ENCODE measurements around the gene GATA6. TPM values are rescaled to one million over a fixed set of nuclear protein-coding genes. Genes with fewer than 3 reads are reported as not detected.
"Not testable (repeated sequence)": the region's sequence is repeated elsewhere in the genome, so short reads cannot be mapped to it uniquely, and the experiment has no call there.

GATA6 gene
- total and polyA plus RNA-seq, 7 donors = 0.27 to 0.92 (median 0.53) TPM

DNA sequence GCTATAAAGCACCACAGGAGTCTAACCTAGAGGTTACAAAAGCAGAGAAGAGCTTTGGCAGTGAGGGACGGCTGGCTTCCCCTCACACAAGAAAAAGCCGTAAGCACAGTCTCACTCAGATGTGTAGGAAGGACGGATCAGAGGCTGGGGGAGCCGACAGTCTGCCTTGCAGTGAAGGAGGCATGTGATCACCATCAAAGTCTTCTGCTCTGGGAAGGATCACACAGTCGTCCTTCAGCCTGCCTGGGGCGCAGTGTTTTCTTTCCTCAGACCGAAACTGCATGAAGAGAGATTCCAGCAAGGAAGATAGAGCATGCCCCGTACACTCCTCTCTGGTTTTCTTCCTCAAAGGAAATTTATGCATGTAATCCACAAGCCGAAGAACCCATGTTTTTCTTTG, 24.1 kb downstream of the GATA6 start:
- Histone ChIP-seq H3K36me3 (ENCODE audit: insufficient read depth in 1 of 2, low read depth in 1 of 2) (no peaks in the 10 kb centered on the region), H3K27ac (no peak overlapping the region), H3K4me1 (no peaks in the 10 kb centered on the region), H3K9me3 (no peaks in the 10 kb centered on the region), H3K4me3 (no peak overlapping the region), H3K27me3 (ENCODE audit: insufficient read depth in 3 of 3, low read length in 2 of 3) (peaks cover 0 to 20% (median 3%) of the 10 kb centered on the region in 3 donors)
- intact Hi-C loops (cut with DNase I) = no loop called here
- no peak for TF ChIP-seq CTCF (IDR thresholded peaks at IDR 0.05)
- DNase-seq (no peak), ATAC-seq (no peak)
- WGBS, 3 donors = 54 to 60% (median 56%) methylated on average over 9 of the region's 9 CpGs

- DNase-seq (no peak), ATAC-seq (no peak)
- Histone ChIP-seq H3K9me3 (no peaks in the 10 kb centered on the region), H3K4me3 (no peak overlapping the region), H3K36me3 (ENCODE audit: insufficient read depth in 1 of 2, low read depth in 1 of 2) (no peaks in the 10 kb centered on the region), H3K4me1 (no peaks in the 10 kb centered on the region), H3K27ac (no peak overlapping the region), H3K27me3 (ENCODE audit: insufficient read depth in 3 of 3, low read length in 2 of 3) (peaks cover 0 to 17% (median 3%) of the 10 kb centered on the region in 3 donors)
- intact Hi-C loops (cut with DNase I) = no loop called here
- no peak for TF ChIP-seq CTCF (IDR thresholded peaks at IDR 0.05)
- WGBS, 3 donors = 39 to 47% (median 45%) methylated on average over 7 of the region's 7 CpGs
These were observed 24.8 kb downstream of the GATA6 start for GRCh38 chr18:22194151-22194598.

GRCh38 chr18:22195052-22195451, 25.7 kb downstream of the GATA6 start:
- no peak for DNase-seq
- Histone ChIP-seq H3K4me1 (no peaks in the 10 kb centered on the region), H3K36me3 (ENCODE audit: insufficient read depth in 1 of 2, low read depth in 1 of 2) (no peaks in the 10 kb centered on the region), H3K4me3 (no peak overlapping the region), H3K9me3 (no peaks in the 10 kb centered on the region), H3K27ac (no peak overlapping the region), H3K27me3 (ENCODE audit: insufficient read depth in 3 of 3, low read length in 2 of 3) (peaks cover 0 to 14% (median 3%) of the 10 kb centered on the region in 3 donors)
- ATAC-seq = no peak
- WGBS, 3 donors = 86 to 91% (median 89%) methylated on average over 11 of the region's 11 CpGs
- intact Hi-C loops (cut with DNase I) = no loop called here
- TF ChIP-seq CTCF (IDR thresholded peaks at IDR 0.05) = no peak

DNA sequence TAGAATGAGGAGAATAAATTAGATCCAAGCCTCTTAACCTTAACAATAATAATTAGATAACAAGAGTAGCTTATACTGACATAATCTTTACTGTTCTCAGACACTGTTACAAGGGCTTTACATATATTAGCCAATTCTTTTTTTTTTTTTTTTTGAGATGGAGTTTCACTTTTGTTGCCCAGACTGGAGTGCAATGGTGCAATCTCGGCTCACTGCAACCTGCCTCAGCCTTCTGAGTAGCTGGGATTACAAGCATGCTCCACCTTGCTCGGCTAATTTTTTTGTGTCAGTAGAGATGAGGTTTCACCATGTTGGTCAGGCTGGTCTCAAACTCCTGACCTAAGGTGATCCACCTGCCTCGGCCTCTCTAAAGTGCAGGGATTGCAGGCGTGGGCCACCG, 27.6 kb downstream of the GATA6 start:
- H3K4me3 ChIP-seq; DNase-seq; H3K27ac ChIP-seq; H3K9me3 ChIP-seq; ATAC-seq; H3K4me1 ChIP-seq; intact Hi-C loops (cut with DNase I); H3K36me3 ChIP-seq (ENCODE audit: insufficient read depth in 1 of 2, low read depth in 1 of 2): not testable (repeated sequence)
- 87 to 92% (median 90%) methylated on average over 5 of the region's 5 CpGs for WGBS, 3 donors
- H3K27me3 ChIP-seq (ENCODE audit: insufficient read depth in 3 of 3, low read length in 2 of 3) = peaks cover 0 to 13% (median 0%) of the 10 kb centered on the region in 3 donors

DNA sequence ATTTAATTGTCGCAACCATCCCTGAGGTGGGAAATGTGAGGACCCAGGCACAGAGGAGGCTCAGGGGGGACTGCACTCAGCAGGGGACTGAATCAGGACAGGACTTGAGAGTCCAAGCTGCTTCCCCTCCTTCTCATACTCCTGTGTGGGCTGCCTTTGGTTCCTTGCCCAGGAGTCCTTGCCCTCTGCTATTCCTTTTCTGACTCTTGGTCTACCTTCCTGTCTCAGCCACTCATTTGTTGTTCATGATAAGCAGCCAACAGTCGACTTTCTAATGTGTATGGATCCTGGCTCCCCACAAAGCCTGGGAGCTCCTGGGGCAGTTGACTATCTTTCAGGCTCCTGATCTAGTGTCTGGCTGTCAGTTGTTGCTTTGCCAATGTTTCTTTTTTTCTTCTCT, 28.3 kb downstream of the GATA6 start:
- WGBS, 3 donors = 68 to 79% (median 75%) methylated on average over 2 of the region's 2 CpGs
- Histone ChIP-seq H3K9me3 (no peaks in the 10 kb centered on the region), H3K4me1 (no peaks in the 10 kb centered on the region), H3K36me3 (ENCODE audit: insufficient read depth in 1 of 2, low read depth in 1 of 2) (no peaks in the 10 kb centered on the region), H3K27me3 (ENCODE audit: insufficient read depth in 3 of 3, low read length in 2 of 3) (peaks cover 0 to 10% (median 0%) of the 10 kb centered on the region in 3 donors), H3K27ac (no peak overlapping the region), H3K4me3 (no peak overlapping the region)
- DNase-seq (no peak), ATAC-seq (no peak)
- intact Hi-C loops (cut with DNase I) = no loop called here
- no peak for TF ChIP-seq CTCF (IDR thresholded peaks at IDR 0.05)
